OCI-M2 (cell line): Measurements from ENCODE around the gene DENND2D.

ENCODE experiments used
- DNase-seq: peaks from one replicate; lab custom pipeline; 2025; ENCODE audit not compliant: unreplicated experiment; lab: John Stamatoyannopoulos, UW

DENND2D gene

DNA sequence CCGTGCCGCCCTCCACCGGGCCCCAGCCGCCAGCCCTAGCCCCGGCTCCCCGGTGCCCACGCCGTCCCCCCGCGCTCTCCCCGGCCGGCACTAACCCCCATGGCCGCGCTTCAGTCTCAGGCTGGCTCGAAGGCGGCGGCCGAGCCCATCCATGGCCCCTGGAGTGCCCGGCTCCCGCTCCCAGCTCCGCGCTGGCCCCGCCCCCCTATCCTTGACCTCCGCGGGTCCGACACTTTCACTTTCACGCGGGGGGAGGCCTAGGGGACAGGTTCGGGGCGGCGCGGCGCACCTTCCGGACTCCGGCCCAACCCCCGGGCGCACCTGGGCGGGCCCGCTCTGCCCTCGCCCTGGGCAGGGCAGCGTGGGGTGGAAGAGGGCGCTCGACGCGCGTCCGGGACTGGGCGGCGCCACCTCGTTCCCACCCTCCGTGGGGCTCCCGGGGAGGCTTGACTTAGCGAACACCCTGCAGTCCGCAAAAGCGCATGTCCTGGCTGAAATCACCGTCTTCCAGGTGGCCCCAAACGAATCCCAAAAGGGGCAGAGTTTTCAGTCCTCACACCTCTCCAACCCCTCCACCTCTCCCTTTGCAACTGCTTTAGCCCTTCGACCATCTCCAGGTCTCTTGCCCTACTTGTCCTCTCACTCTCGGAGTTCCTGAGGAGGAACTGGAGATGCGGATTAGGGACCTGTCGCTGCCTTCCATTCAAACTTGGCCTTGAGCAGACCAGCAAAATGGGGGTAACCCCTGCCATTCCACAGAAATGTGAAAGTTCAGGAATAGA lies 3.9 kb upstream of the DENND2D start:
- DNase-seq = no peak

DNA sequence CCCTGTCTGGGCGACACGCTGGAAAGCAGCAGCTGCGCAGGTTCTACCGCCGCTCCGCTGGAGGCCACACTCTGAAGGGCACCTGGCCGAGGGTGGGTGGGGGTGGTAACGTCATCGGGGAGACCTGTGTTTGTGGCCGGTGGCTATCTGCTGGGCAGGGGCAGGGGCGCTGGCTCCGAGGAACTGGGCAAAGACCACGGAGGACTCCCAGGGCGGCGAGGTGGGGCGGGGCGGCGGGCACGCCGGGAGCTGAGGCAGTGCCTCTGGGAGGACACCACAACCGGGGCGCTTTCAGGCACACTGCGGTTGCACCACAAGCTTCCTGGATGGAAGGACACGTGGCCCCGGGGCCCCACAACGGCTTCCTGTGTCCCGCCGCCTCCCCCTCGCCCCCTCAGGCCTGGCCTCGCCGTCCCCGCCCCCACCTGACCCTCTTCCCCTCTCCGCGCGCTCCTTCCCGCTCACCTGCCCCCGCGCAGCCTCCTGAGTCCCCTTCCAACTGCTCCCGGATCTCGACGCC lies 3.3 kb upstream of the DENND2D start:
- DNase-seq = no peak

DNA sequence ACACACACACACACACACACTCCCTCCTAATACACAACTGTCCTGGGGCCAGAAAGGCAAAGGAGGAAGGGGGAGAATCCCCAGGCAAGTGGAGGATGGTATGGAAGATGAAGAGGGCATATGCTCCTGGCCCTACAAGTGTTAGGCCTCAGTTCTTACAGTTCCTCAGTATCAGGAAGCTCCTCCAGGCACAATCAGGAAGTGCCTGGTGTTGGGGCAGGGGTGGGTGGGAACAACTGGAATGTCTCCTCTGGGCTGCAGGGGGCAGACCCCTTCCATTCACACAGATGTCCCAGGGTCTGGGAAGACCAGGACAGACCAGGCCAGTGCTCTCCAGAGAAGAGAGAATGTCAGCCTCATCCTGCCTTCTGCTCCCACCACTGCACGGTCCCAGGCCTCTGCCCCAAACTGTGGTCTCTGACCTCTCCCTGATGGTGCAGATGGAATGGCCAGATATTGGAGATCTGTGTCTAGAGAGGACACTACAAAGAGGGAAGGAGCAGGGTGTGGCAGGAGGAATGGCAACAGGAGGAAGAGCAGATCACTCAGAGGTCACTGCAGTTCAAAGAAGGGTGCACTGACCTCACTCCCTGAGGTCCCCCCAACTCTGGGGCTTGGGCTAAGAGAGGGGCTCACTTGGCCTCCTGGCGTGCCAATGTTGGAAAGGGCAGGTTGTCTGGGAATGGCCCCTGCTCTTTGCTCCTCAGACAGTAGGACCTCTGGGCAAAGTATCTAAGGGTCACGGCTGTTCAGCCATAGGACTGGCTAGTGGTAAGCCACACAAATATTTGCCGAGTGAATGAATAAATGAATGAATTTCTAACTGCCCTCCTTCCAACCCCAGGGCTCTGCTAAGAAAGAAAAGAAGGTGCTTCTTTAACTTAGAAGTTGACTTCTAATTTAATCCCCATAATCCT lies 2.5 kb upstream of the DENND2D start:
- DNase-seq = no peak

DNA sequence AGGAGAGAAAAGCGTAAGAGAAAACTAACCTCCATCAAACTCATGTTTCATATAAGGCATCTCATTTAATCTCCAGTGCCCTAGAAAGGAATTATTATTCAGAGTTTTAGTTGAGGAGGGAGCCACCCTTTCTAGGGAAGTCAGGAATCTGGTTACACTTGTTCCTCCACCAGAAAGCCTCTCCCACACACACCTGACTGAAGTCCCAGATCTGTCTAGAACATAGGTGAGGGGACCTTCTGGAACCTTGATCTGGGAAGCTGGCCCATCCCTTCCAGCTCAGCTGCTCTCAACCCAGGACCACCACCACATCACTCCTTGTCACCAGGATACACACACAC lies 1.9 kb upstream of the DENND2D start:
- DNase-seq = no peak

DNA sequence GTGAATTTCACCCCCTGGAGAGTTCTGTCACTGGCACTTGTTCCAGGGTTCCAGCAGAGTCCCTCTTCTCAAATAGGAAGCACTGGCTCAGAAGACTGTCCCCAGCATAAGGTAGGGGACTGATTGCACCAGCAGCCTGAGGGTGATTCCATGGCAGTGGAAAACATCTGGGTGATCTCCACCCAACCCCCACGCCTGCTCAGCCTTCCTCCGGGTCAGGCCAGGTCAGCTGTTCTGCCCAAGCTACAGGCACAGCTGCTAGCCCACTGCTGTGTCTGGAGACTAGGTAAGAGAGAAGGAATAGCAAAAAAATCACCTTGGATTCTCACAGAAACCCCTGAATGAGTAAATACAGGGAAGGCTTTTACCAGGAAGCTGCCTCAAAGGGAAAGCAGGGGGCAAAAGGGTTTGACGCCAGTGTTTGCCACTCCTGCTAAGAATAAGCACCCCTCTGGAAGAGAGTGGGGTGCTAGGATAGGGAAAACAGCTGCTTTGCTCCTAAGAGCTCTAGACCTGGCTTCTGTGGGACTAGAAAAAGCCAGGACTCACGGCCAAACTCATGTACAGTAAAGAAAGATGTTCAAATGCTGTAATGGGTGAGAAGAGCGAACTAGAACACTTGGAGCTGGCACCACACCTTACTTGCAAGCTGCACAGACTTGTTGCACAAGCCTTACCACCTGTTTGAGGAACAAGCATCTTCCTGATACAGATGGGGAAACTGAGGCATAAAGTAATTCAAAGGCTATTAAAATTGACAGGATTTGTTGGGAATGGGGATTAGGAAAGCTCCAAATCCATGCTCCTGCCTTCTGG lies 1.0 kb upstream of the DENND2D start:
- DNase-seq = no peak

DNA sequence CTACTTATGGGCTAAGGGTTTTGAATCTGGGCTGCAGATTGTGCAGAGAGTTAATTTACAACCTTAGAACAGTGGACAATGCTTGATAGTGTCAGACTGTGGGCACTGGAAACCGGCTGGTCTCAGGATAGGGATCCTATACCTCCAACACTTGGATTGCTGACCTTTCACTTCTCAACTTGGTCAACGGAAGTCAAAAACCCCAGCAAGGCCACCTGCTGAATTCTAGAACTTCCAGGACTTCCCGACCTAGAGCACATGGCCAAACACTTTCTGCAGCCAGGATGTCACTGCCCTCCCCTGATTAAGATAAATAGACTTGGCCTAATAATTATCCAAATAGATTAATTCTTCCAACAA lies 336 bp upstream of the DENND2D start:
- no peak for DNase-seq

DNA sequence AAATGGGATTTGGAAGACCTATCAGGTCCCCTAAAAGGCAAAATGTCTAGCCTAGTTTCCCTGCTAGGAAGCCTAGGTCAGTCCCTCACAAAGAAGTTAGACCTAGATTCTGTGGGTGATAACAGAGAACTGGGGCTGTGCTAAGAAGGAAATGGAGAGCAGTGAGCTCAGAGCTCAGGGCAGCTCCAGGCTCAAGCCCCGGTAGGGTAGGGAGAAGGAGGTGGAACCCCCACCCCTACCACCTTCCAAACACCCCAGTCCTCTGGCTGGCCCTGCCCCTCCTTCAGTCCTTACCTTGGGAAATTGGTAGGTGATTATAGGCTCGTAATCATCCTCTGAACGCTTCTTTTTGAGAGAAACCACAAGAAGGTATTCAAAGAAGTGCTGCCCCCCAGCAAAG lies 1.1 kb downstream of the DENND2D start:
- no peak for DNase-seq

DNA sequence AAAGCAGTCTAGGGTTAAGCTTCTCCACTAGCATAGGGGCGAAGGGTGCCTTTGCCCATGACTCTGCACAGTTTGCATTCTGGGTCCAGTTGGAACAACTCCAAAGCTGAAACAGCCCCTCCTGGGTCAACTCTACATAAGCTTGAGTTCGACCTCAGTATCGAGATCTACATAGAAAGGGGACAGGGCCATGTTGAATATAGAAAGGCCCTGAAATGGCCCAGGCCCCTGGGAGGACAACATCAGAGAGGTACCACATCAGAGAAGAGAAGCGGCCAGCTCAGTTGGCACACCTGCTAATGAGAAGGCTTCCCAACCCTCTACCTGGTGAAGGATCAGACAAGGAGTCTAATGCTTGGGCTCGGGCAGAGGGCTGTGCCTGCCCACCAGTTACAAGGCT lies 1.6 kb downstream of the DENND2D start:
- no peak for DNase-seq

DNA sequence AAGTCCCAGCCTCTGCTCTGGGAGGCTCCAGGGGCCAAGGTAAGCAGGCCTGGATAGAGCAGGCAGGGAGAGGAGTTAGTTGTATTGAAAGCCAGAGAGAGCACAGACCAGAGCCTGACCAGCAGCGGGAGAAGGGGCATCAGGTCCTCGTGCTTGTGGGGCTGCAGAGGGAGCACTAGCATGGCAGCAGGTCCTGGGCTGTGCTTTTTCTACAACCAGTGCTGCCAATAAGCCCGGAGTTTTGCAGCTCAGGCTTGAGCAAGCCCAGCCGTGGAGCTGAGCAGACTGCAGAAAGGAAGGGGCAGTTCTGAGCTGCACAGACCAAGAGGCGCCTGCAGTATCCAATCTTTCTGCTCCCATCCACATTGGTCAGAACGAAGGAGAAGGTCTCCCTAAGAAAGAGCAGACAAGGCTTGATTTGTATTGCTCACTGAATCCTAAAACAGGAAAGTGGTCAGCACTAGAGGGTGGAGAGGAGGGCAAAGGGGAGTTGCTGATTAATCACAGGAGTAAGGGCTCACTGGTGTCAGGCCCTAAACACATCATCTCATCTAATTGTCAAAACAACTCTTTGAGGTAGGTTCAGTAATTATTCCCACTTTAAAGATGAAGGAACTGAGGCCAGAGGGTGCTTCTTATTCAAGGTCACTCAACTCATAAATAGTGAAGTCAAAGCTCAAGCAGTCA lies 2.7 kb downstream of the DENND2D start:
- no peak for DNase-seq

DNA sequence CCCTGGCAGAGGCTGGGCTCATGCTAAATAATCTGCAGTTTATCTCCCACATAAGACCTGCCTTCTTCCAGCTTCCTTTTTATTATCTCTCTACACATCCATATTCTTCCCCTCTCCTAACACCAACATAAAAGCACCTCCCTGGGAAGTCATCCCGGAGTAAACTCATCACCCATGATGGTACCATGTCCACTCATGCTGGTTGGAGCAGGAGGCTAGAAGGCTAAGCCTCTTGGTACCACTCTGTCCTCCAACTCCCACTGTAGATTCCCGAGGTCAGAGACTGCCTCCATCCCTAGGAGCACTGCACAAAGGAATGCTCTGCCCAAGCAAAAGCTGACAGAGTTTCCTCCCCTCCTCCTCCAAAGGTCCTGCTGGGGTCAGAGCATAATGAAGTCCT lies 4.2 kb downstream of the DENND2D start:
- no peak for DNase-seq

DNA sequence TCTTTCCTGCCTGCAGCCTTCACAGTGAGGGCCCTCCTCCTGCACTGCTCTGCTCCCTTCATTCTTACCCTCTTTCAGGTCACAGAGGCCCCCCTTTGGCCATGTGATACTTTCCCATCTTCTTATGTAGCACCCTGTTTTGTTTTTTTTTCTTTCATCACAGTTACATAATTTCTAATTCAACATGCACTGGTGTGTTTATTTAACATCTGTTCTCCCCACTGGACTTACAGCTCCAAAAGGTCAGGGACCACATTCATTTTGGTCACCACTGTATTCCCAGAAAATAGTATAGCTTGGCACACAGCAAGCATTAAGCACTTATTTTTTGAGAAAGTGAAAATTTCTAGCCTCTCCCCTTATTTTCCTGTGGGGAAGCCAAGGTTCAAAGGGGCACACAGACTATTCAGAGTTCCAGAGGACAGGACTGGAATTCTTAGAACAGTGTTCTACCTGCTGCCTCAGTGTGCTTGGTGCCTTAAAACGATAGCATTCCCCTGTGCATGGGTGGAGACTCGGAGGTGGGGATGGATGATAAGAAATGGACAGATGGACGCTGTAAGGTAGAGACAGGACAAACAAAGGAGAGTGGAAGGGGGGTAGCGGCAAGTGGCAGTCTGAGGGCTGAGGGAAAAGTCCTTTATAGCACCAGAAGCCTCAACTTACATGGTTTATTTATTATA lies 5.3 kb downstream of the DENND2D start:
- DNase-seq = no peak

DNA sequence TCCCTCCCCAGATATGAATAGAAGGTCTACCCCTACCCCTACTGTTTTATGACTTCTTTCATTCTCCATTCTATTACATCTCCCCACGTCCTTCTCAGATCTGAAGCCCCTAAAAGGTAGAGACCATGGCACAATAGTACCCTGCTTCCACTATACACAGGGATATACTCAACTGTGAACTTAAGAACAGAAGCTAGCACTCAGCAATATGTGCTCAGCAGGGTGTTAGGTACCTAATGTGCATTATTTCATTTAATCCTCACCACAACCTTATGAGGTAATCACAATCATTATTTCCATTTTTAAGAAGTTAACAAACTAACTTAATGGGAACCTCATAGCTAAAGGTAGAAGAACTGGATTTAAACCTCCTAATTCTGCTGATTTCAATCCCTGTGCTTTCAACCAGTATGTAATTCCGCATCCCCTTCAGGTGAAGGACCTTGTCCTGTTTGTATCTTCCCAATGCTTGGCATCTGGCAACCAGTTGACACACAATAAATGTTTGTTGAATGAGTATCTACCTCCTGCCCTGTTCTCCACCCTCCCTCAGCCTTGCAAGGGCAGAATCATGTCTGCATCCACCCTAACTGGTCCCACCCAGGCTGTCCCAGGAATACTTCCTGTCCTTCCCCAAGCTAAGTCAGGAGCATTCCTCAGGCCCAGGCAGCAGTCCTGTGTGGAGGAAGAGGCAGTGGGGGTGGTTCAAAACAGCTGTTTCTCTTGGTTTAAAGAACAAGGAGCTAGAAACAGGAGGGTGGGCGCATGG lies 6.5 kb downstream of the DENND2D start:
- no peak for DNase-seq

DNA sequence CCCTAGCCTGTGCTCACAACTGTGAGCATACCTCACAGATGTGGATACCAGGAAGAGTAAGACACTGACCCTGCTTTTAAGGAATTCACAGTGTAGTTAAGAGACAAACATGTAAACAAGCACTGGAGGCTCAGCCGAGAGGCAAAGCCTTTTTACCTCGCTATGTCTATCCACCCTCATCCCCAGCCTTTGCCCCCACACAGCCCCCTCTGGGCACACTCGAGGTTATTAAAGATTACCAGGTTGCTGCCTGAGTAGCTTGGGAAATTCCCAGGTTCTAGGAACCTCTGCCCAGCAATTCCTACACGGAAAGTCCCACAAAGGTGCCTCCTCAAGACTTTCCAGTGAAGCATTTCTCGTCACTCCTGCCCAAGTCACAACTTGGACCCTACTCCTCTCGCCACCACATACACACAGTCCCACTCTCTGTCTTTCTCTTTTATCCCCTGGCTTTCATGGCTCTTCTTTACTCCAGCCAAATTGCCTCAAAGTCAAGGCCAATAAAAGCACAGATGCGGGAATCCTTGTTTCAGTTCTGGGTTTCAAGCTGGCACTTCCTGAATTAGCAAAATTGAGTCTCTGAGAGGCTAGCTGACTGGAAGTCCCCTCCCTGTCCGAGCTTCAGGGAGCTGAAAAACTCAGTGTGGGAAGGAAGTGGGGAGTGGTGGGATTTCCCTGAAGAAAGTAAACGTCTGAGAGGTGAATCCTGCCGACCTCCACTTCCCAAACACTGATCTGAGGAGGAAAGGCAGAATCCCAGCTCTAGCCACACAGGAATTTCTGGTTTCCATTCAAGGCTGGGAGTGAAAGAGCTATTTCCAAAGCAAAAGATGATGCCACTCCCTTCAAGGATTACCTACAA lies 7.6 kb downstream of the DENND2D start:
- no peak for DNase-seq

DNA sequence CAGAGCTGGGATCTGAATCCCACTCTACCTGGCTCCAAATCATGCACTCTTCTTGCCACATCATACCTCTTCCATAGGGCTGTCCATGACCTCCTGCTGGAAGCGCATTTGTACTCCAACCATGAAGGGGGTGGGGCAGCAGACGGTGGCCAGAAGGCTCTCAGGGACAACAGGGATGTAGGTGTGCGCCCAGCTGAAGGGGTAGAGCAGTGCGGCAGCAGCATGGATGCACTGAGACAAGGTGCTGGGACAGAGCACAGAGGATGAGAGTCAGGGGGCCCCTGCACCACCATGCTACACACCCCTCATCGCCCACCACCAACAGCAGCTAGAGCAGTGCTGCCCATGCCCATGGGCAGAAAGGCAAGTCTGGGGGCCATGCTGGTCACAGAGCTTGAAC lies 8.4 kb downstream of the DENND2D start:
- no peak for DNase-seq

DNA sequence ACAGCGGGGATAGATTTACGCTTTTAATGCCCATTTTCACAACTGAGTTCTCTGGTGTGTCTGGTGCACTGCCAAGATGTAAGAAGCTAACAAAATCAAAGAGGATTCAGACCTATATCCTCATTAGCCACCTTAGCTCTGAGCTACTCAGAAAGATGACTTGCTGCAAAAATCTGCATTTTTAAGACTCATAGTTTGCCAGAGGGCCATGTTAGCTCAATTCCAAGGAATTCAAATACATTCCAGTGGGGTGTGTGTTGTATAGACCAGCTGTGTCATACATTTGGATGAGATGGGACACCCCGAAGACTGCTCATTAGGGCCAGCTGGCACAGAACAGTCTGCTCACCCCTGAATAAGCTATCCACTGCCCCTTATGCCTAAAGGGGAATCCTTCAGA lies 8.9 kb downstream of the DENND2D start:
- no peak for DNase-seq

DNA sequence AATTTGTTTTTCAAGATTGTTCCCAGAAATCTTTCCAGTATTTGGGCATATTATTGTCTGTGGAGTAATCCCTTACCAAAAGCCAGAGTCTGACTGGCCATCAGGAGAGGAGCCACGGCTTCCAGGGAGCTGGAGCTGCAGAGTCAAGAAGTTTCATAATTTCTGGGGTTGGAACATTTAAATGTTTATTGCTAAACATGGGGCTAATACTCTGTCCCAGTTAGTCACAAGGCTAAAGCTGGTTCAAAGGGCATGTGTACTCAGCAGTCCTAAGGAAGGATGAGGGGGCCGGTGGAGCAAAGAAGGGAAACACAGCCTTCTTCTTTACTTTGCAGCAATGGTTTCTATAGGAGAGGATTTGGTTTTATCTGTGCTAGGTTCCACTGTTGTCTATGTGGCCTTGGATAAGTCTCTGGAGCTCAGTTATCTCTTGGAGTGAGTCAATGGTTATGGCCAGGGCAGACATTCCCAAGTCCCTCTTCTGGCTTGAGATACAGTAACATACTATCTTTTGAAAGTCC lies 9.5 kb downstream of the DENND2D start:
- no peak for DNase-seq

DNA sequence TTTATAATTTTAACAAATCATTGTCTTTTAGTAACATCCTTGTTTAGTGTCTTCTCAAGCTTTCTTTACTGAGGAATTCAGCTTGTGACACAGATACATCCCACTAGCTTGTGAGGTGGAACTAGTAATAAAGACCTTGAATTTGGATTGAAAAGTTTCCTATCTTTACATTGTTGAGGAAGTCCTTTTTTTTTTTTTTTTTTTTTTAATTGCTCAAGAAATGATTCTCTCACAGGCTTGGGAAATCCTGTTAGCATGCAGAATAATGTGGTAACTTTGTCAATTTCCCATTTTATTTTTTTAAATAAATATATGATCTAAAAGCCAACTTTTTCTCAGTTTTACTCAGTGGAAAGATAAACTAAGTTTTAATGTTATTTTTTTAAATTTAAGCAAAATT lies 15.8 kb downstream of the DENND2D start:
- no peak for DNase-seq

DNA sequence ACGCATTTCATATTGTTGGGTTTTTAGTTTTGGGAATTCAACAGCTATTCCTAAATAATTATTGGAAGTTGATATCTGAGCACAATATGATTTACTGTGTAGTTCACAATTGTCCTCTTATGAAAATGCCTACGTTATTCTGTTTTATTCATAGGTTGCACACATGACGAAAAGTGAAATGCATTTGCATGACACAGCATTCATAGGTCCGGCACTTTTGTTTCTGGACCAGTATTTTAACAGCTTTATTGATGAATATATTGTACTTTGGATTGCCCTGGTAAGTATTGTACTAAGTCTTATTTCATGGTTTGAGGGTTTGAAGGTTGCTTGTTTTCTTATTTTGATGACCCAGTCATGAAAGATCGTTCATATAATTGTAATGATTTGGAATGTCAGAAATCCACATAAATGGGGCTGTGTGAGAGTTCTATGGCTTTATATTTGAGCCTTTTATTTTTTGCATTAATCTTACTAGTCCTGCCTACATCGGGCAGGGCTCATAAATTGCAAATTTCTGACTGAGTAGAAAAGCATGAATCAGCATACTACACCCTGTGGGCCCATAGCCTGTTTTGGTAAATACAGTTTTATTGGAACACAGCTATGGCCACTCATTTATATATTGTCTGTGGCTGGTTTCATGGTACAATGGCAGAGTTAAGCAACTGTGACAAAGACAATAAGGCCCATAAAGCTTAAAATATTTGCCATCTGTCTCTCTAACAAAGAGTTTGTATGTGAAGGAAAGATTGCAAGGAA lies 17.0 kb downstream of the DENND2D start:
- DNase-seq = no peak
